ENCODE measurements around the gene SHISA9. TPM values are rescaled to one million over a fixed set of nuclear protein-coding genes. Genes with fewer than 3 reads are reported as not detected.

The SHISA9 gene
- total RNA-seq, 3 donors from 2014 or later = 0.08 to 0.20 (median 0.13) TPM

GRCh38 chr16:13236308-13236707 is 334.9 kb downstream of the SHISA9 start:
- ATAC-seq = no peak
- DNase-seq = no peak
- Mint-ChIP-seq H3K4me1 (ENCODE audit: low read depth) (no peaks in the 10 kb centered on the region), H3K9me3 (peaks cover 4% of the 10 kb centered on the region), H3K27me3 (ENCODE audit: low read depth) (no peaks in the 10 kb centered on the region), H3K4me3 (no peak overlapping the region), H3K36me3 (ENCODE audit: insufficient read depth) (no peaks in the 10 kb centered on the region)

GRCh38 chr16:13238182-13238581 is 336.8 kb downstream of the SHISA9 start:
- Mint-ChIP-seq H3K4me3 (no peak overlapping the region), H3K4me1 (ENCODE audit: low read depth) (no peaks in the 10 kb centered on the region), H3K36me3 (ENCODE audit: insufficient read depth) (no peaks in the 10 kb centered on the region), H3K9me3 (peaks cover 4% of the 10 kb centered on the region), H3K27me3 (ENCODE audit: low read depth) (no peaks in the 10 kb centered on the region)
- DNase-seq = no peak
- no peak for ATAC-seq

- no peaks in the 10 kb centered on the region for H3K27me3 Mint-ChIP-seq (ENCODE audit: low read depth)
- H3K36me3 Mint-ChIP-seq (ENCODE audit: insufficient read depth) = no peaks in the 10 kb centered on the region
- DNase-seq (no peak), ATAC-seq (no peak)
- no peaks in the 10 kb centered on the region for H3K9me3 Mint-ChIP-seq
- H3K4me1 Mint-ChIP-seq (ENCODE audit: low read depth) = no peaks in the 10 kb centered on the region
- H3K4me3 Mint-ChIP-seq = no peak overlapping the region
Observed at GRCh38 chr16:13242201-13242600, 340.8 kb downstream of the SHISA9 start.

- no peak for DNase-seq
- Mint-ChIP-seq H3K4me1 (ENCODE audit: low read depth) (no peaks in the 10 kb centered on the region), H3K9me3 (no peaks in the 10 kb centered on the region), H3K27me3 (ENCODE audit: low read depth) (no peaks in the 10 kb centered on the region), H3K4me3 (no peak overlapping the region), H3K36me3 (ENCODE audit: insufficient read depth) (no peaks in the 10 kb centered on the region)
- ATAC-seq = no peak
Observed at GRCh38 chr16:13244770-13245169, 343.4 kb downstream of the SHISA9 start.

- Mint-ChIP-seq H3K27me3 (ENCODE audit: low read depth) (no peaks in the 10 kb centered on the region), H3K36me3 (ENCODE audit: insufficient read depth) (no peaks in the 10 kb centered on the region), H3K4me3 (no peak overlapping the region), H3K4me1 (ENCODE audit: low read depth) (no peaks in the 10 kb centered on the region), H3K9me3 (no peaks in the 10 kb centered on the region)
- DNase-seq (no peak), ATAC-seq (no peak)
Observed at GRCh38 chr16:13245713-13246377, 344.4 kb downstream of the SHISA9 start.

- no peaks in the 10 kb centered on the region for H3K27me3 Mint-ChIP-seq (ENCODE audit: low read depth)
Observed at GRCh38 chr16:13254998-13255614, 353.7 kb downstream of the SHISA9 start.

GRCh38 chr16:13262270-13263090 is 361.1 kb downstream of the SHISA9 start:
- Mint-ChIP-seq H3K36me3 (ENCODE audit: insufficient read depth) (no peaks in the 10 kb centered on the region), H3K4me1 (ENCODE audit: low read depth) (no peaks in the 10 kb centered on the region), H3K9me3 (peaks cover 13% of the 10 kb centered on the region), H3K27me3 (ENCODE audit: low read depth) (peaks cover 1% of the 10 kb centered on the region), H3K4me3 (no peak overlapping the region)
- DNase-seq (no peak), ATAC-seq (no peak)

More at GRCh38 chr16:13254998-13255614, 353.7 kb downstream of the SHISA9 start:
- peaks cover 13% of the 10 kb centered on the region for H3K9me3 Mint-ChIP-seq
- ATAC-seq (no peak), DNase-seq (no peak)
- no peaks in the 10 kb centered on the region for H3K36me3 Mint-ChIP-seq (ENCODE audit: insufficient read depth)
- H3K4me3 Mint-ChIP-seq = no peak overlapping the region
- no peaks in the 10 kb centered on the region for H3K4me1 Mint-ChIP-seq (ENCODE audit: low read depth)

GRCh38 chr16:13264749-13265552 is 363.6 kb downstream of the SHISA9 start:
- no peak for DNase-seq
- H3K9me3 Mint-ChIP-seq = peaks cover 13% of the 10 kb centered on the region
- ATAC-seq = no peak
- peaks cover 6% of the 10 kb centered on the region for H3K27me3 Mint-ChIP-seq (ENCODE audit: low read depth)
- H3K4me1 Mint-ChIP-seq (ENCODE audit: low read depth) = no peaks in the 10 kb centered on the region
- no peaks in the 10 kb centered on the region for H3K36me3 Mint-ChIP-seq (ENCODE audit: insufficient read depth)
- no peak overlapping the region for H3K4me3 Mint-ChIP-seq

GRCh38 chr16:13269359-13269758 is 368.0 kb downstream of the SHISA9 start:
- no peak for DNase-seq
- no peaks in the 10 kb centered on the region for H3K4me1 Mint-ChIP-seq (ENCODE audit: low read depth)
- no peak overlapping the region for H3K4me3 Mint-ChIP-seq
- peaks cover 13% of the 10 kb centered on the region for H3K9me3 Mint-ChIP-seq
- H3K27me3 Mint-ChIP-seq (ENCODE audit: low read depth) = peaks cover 6% of the 10 kb centered on the region
- no peaks in the 10 kb centered on the region for H3K36me3 Mint-ChIP-seq (ENCODE audit: insufficient read depth)
- no peak for ATAC-seq

GRCh38 chr16:13269905-13270528 is 368.6 kb downstream of the SHISA9 start:
- no peak overlapping the region for H3K4me3 Mint-ChIP-seq
- ATAC-seq = no peak

GRCh38 chr16:13270602-13271001 is 369.2 kb downstream of the SHISA9 start:
- Mint-ChIP-seq H3K9me3 (peaks cover 13% of the 10 kb centered on the region), H3K36me3 (ENCODE audit: insufficient read depth) (no peaks in the 10 kb centered on the region), H3K4me1 (ENCODE audit: low read depth) (no peaks in the 10 kb centered on the region), H3K27me3 (ENCODE audit: low read depth) (peaks cover 4% of the 10 kb centered on the region), H3K4me3 (no peak overlapping the region)
- ATAC-seq (no peak), DNase-seq (no peak)

More at GRCh38 chr16:13269905-13270528, 368.6 kb downstream of the SHISA9 start:
- DNase-seq = no peak
- Mint-ChIP-seq H3K9me3 (peaks cover 13% of the 10 kb centered on the region), H3K27me3 (ENCODE audit: low read depth) (peaks cover 6% of the 10 kb centered on the region), H3K4me1 (ENCODE audit: low read depth) (no peaks in the 10 kb centered on the region), H3K36me3 (ENCODE audit: insufficient read depth) (no peaks in the 10 kb centered on the region)

GRCh38 chr16:13289515-13289914 is 388.1 kb downstream of the SHISA9 start:
- no peaks in the 10 kb centered on the region for H3K27me3 Mint-ChIP-seq (ENCODE audit: low read depth)
- ATAC-seq = no peak

More at GRCh38 chr16:13289515-13289914, 388.1 kb downstream of the SHISA9 start:
- DNase-seq = no peak
- Mint-ChIP-seq H3K4me3 (no peak overlapping the region), H3K9me3 (peaks cover 8% of the 10 kb centered on the region), H3K4me1 (ENCODE audit: low read depth) (no peaks in the 10 kb centered on the region), H3K36me3 (ENCODE audit: insufficient read depth) (no peaks in the 10 kb centered on the region)

All from activated T-cell treated with anti-CD3 and anti-CD28 coated beads, Interleukin-2, amount 50 U/mL, for 4 hours (primary cell).